Ovary (tissue), 3 donors: Measurements from ENCODE around the gene TMX4.

ENCODE experiments used
- CTCF ChIP-seq, 3 donors: fragments of 450-650 bp in 2 of 3; fragments of 200-600 bp in 1 of 3; IDR thresholded peaks; one replicate each; pipeline versions ENCODE4 v1.5.1 to v1.8.0; 2016 to 2022; ENCODE audit warnings: antibody characterized with exemption in 3 of 3, mild to moderate bottlenecking in 1 of 3
- POLR2A ChIP-seq: fragments of 450-650 bp; IDR thresholded peaks from one replicate; pipeline ENCODE4 v1.6.1; 2017; ENCODE audit warnings: antibody characterized with exemption, mild to moderate bottlenecking, moderate library complexity
- donor health status: DM: no; HTN: no; CAD: no.

DNA sequence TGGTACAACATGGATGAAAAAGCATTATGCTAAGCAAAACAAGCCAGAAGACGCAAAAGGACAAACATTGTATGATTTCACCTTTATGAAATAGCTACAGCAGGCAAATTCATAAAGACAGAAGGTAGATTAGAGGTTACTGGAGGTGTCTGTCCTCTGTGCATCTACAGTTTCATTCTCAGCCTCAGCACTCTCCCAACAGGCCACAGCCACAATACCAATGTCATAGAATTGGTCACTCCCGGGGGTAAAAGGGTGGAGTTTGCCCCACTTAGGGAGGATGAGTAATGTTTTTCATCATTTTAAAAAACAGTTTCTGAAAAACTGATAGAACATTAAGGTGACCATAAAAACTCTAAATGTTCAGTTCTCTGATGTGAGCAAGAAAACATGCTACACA lies 17.2 kb upstream of the TMX4 start:
- TF ChIP-seq POLR2A (no peak), CTCF (IDR thresholded peaks at IDR 0.05) (no peak)
